Astrocyte of the cerebellum (primary cell): ENCODE results near the gene STXBP3.

Source experiments
- DNase-seq: peaks from one replicate; pipeline ENCODE4 v3.0.0-alpha.2; 2011; ENCODE audit warnings: low read depth
- H3K4me3 ChIP-seq: 2 replicates; pipeline ENCODE4 v1.5.1; 2011; ENCODE audit warnings: mild to moderate bottlenecking, low read depth, low read length, moderate library complexity
- CTCF ChIP-seq: IDR thresholded peaks from 2 replicates; pipeline ENCODE4 v1.5.1; 2012; ENCODE audit warnings: low read length, low read depth, moderate library complexity, mild to moderate bottlenecking; ENCODE audit errors: missing control alignments
- in situ Hi-C: cut with HindIII; loops from 2 replicates; pipeline ENCODE4 v1.10.0; 2017; ENCODE audit warnings: low sequenced_read_pairs

Gene STXBP3

DNA sequence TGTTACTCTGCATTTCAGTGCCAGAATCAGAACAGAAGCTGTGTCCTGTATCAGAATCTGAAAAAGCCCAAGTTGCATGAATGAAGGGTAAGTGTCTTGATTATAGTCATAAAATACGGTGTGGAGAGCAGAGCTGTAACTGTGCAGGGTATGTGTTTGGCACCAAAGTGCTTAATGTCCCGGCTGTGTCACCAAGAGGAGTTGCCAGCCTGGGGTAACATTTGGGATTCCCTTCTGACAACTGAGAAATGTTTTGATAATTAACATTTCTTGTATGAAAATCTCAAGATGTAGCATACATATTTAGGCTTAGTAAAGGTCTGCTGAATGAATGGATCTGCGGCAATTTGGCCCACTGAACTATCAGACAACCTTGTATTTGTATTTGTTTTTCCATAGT is 77.2 kb downstream of the STXBP3 start:
- no peak for TF ChIP-seq CTCF
- in situ Hi-C loops: loop anchor here (10.0 kb wide), 1 partner anchor 71 kb away; no protein-coding TSS in a partner anchor

GRCh38 chr1:108824051-108824450 is 77.6 kb downstream of the STXBP3 start:
- TF ChIP-seq CTCF: no peak
- DNase-seq: no peak
- in situ Hi-C loops: loop anchor here (10.0 kb wide), 1 partner anchor 71 kb away; no protein-coding TSS in a partner anchor
- no peak overlapping the region for H3K4me3 ChIP-seq

More for the DNA sequence above, 77.2 kb downstream of the STXBP3 start:
- DNase-seq: no peak
- no peak overlapping the region for H3K4me3 ChIP-seq

DNA sequence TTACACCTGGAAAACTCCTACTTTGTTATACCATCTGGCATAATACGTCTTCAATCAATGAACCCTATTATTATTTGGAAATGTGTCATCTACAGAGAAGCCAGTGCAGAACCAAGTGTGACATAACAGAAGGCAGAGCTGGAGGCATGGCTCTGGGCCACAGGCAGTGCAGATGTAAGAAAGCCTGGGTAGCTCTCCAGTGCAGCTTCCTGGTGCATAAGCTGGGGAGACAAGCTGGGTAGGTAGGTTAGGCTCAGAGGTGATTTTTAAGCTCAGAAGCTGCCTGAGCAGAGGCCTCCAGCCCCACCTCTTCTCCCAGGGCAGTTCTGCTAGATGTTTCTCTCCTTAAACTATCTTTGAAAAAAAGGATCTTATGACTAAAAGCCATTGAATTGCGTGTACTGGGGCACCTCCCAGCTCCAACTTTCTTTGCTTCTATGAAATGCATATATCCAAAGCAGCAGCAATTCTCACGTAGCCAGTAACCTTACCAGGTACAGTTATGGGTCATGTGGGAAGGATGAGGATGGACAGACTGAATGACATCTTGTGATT is 79.7 kb downstream of the STXBP3 start:
- no peak for TF ChIP-seq CTCF
- no peak for DNase-seq
- no peak overlapping the region for H3K4me3 ChIP-seq
- in situ Hi-C loops: loop anchor here (10.0 kb wide), 1 partner anchor 69 kb away; no protein-coding TSS in a partner anchor

DNA sequence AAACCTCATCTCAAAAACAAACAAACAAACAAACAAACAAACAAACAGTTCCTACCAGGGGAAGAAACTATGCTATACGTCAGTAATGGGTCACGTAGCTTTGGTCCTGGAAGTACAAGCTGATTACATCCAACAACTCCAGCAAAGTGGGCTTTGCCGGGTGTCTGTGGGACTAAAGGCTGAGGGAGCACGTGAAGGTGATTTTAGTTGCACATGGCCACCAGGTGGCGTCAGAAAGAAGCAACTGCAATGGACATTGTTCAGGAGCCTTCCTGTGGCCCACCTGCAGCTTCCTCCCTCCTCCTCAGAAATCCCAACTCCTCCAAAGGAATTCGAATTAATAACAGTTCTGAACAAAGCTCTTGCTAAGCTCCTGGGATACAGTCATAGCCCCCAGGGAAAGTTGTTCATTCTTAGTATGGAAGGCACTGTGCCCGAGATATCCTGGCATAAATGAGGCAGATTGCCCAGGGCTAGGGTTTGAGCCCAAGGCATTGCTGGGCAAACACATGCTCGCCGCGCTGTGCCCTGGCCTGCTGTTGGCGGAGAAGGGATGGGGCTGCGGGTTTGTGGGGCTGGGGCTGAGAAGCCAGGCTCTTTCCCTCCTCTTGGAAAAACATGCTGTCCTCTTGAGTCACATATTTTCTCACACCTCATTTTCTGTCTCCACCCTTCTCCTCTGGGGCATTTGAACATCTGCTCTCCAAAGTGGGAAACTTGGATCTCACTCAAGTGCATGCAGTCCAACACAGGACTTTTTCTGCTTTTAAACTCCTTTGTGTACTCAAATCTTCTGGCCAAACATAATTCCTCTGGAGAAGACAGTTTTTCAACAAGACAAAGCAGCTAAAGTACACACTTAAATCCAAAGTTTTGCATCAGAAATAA is 81.8 kb downstream of the STXBP3 start:
- in situ Hi-C loops: loop anchor here (10.0 kb wide), 1 partner anchor 66 kb away; no protein-coding TSS in a partner anchor
- TF ChIP-seq CTCF: peak; percentile 73
- H3K4me3 ChIP-seq: no peak overlapping the region
- peak; percentile 67 for DNase-seq

GRCh38 chr1:108829498-108829916 is 83.0 kb downstream of the STXBP3 start:
- TF ChIP-seq CTCF: no peak
- DNase-seq: no peak
- in situ Hi-C loops: loop anchor here (10.0 kb wide), 1 partner anchor 65 kb away; no protein-coding TSS in a partner anchor
- no peak overlapping the region for H3K4me3 ChIP-seq

GRCh38 chr1:108830119-108831008 is 83.9 kb downstream of the STXBP3 start:
- peak; percentile 52 for DNase-seq
- in situ Hi-C loops: no loop called here
- peak overlapping the region; percentile 7 for H3K4me3 ChIP-seq
- no peak for TF ChIP-seq CTCF
